TTC549 (cell line): ENCODE measurements around the gene HRCT1.
"Not testable (repeated sequence)": the region's sequence is repeated elsewhere in the genome, so short reads cannot be mapped to it uniquely, and the experiment has no call there.

Source experiments
- FAIRE-seq: peaks from 2 replicates; lab custom pipeline; 2012; peaks lifted over from hg19 to GRCh38; lab: Jason Lieb, UNC

Gene HRCT1

GRCh38 chr9:35919212-35920008 lies 13.4 kb downstream of the HRCT1 start:
- no peak for FAIRE-seq

- FAIRE-seq = no peak
Observed at GRCh38 chr9:35920051-35920620, 14.1 kb downstream of the HRCT1 start.

GRCh38 chr9:35923598-35923926 lies 17.6 kb downstream of the HRCT1 start:
- FAIRE-seq = no peak

GRCh38 chr9:35923927-35924763 lies 18.1 kb downstream of the HRCT1 start:
- FAIRE-seq = no peak

DNA sequence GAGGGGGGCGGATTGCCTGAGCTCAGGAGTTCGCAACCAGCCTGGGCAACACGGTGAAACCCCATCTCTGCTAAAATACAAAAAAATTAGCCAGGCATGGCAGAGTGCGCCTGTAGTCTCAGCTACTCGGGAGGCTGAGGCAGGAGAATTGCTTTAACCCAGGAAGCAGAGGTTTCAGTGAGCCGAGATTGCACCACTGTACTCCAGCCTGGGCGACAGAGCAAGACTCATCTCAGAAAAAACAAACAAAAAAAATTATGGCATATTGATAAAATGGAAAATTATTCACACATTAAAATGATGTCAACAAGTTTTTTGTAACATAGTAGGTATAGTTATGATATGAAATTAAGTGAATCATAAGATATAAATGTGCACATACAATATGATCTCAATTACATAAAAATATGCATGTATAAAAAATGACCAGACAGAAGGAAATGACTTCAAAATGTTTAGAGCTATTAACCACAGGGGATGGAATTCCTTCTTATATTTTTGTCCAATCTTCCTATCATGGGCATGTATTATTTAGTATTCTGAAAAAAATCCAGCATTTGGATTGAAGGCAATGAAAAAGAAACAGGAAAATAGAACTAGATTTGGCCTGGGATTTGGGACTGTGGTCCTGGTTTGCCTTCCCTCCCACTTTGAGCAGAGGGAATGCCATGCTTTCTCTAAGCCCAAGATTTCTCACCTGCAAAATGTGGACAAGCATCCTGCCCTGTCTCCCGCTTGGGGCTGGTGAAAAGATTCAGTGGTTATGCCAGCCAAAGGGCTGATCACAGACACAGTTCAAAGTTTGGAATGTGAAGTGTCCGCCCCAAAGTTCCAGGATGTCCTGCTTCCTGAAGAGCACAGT lies 22.8 kb downstream of the HRCT1 start:
- FAIRE-seq = no peak

- FAIRE-seq = no peak
Observed at GRCh38 chr9:35929453-35929718, 23.4 kb downstream of the HRCT1 start.

- FAIRE-seq = no peak
Observed at GRCh38 chr9:35930521-35930920, 24.5 kb downstream of the HRCT1 start.

DNA sequence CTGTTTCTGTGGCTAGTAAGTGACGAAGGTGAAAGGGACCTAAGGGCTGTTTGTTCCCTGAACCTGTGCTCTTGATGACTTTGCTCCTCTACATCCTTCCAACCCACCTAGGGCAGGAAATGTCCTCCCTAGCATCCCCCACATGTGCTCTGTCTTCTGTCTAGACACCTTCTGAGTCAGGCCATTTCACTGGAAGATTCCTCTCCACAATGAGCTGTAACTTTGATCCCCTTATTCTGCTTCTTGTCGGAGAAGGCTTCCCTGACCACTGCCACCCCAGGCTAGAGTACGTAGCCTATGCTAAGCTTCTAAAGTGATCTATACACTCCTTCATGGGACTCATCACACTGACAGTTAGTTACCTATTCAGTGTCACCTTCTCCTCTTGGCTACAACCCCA lies 25.0 kb downstream of the HRCT1 start:
- no peak for FAIRE-seq

- no peak for FAIRE-seq
Observed at GRCh38 chr9:35932735-35933134, 26.7 kb downstream of the HRCT1 start.

GRCh38 chr9:35933550-35934067 lies 27.6 kb downstream of the HRCT1 start:
- FAIRE-seq = no peak

DNA sequence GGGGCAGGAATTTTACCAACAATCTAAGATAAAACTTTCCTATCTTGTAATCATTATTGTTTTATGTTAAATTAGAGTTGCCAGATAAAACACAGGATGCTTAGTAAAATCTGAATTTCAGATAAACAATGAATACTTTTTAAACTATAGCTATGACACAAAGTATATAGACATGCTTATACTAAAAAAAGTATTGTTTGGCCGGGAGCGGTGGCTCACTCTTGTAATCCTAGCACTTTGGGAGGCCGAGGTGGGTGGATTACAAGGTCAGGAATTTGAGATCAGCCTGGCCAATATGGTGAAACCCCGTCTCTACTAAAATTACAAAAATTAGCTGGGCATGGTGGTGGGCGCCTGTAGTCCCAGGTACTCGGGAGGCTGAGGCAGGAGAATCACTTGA lies 28.1 kb downstream of the HRCT1 start:
- FAIRE-seq = not testable (repeated sequence)

- FAIRE-seq = no peak
Observed at GRCh38 chr9:35935261-35935660, 29.3 kb downstream of the HRCT1 start.

DNA sequence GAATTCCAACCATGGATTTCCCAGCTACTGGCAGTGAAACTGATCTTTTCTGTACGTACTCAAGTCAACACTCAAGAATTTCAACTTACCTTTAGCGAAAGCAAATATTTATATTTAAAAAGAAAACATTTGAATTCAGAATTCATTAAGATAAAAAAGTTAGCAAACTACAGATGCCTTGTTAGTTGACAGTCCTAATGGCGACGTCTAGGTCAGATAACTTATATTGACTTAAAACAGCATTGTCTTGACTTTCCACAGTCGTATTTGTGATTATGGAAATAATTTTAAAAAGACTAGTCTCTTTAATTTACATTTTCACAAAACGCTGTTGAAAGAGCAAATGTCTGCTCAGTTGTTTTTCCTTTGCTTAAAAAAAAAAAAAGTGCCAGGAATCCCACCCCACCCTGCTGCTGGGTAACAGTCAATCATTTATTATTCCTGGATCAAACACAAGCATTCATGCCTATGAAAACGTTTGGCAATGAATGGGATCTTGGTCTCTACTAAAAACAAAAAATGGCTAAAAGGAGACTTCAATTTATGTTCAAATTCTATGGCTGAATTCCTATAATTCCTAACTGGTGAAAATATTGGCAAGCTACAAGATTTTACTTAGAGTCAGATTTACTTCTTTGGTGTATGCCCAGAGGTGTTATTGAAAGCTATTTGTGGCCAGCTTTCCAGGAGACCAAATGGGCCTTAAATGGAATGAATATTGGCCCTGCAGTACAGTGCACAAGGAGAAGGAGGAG lies 29.9 kb downstream of the HRCT1 start:
- no peak for FAIRE-seq

DNA sequence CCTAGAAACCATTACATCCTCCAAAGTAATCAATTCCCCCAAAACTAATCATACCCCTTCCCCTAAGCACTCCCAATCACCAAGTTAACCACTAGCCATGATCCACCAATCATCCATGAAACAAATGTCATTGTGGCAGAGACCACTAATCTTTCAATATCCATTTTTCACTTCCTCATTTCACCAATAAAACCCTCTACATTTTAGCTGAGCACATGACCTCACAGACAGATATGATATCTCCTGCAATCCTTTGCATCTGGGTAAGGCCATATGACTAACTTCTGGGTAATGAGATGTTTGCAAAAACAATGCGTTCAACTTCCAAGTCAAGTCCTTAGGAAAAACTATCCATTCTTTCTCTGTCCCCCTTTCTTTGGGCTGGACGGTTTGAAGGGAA lies 31.2 kb downstream of the HRCT1 start:
- no peak for FAIRE-seq

DNA sequence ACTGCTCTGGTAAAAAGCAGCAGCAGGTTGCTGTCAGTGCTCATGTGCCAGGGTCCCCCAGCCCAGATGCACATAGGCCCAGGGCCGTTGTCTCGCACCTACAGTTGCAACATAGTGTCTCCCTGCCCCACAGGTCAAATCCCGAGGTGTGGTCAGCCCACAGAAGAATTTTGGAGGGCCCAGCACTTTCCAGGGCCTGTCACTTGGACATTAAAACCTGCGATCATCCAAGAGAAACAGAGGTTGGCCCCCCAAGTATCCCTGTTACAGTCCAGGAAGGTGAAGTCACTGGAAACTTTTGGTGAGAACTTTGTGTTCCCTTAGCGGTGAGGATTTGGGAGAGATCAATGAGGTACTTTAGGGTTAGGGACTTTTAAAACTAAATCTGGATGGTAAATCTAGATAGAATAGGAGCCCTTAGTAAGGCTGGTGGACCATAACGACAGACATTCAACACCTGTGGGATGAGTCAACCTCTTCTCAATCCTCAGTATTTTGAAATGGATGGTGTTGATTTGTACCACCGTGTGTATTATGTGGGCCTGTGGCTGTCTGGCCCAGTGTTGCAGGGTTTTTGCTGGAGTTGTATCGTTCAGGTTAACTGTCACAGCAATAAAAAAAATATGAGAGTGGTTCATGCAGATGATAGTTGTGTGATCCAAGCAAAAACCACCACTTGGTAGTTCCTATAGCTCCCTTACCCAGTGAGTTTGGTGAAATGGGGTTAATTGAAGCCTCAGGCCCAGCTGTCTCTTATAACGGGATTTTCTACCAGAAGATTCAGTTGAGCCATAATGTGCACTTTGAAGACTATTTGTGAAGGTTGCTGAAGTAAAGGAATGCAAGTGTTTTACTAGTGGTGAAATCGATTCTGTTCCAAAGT lies 32.7 kb downstream of the HRCT1 start:
- no peak for FAIRE-seq

GRCh38 chr9:35939679-35940250 lies 33.8 kb downstream of the HRCT1 start:
- no peak for FAIRE-seq

GRCh38 chr9:35940458-35941407 lies 34.7 kb downstream of the HRCT1 start:
- no peak for FAIRE-seq

- no peak for FAIRE-seq
Observed at GRCh38 chr9:35942286-35942685, 36.3 kb downstream of the HRCT1 start.

GRCh38 chr9:35944173-35944572 lies 38.2 kb downstream of the HRCT1 start:
- FAIRE-seq = no peak
